NCI-H748 (cell line): Measurements from ENCODE around the gene PASK.
"Not testable (repeated sequence)": the region's sequence is repeated elsewhere in the genome, so short reads cannot be mapped to it uniquely, and the experiment has no call there.

Experiments
- DNase-seq: peaks from one replicate; lab custom pipeline; 2025; ENCODE audit not compliant: unreplicated experiment; lab: John Stamatoyannopoulos, UW

Gene PASK

DNA sequence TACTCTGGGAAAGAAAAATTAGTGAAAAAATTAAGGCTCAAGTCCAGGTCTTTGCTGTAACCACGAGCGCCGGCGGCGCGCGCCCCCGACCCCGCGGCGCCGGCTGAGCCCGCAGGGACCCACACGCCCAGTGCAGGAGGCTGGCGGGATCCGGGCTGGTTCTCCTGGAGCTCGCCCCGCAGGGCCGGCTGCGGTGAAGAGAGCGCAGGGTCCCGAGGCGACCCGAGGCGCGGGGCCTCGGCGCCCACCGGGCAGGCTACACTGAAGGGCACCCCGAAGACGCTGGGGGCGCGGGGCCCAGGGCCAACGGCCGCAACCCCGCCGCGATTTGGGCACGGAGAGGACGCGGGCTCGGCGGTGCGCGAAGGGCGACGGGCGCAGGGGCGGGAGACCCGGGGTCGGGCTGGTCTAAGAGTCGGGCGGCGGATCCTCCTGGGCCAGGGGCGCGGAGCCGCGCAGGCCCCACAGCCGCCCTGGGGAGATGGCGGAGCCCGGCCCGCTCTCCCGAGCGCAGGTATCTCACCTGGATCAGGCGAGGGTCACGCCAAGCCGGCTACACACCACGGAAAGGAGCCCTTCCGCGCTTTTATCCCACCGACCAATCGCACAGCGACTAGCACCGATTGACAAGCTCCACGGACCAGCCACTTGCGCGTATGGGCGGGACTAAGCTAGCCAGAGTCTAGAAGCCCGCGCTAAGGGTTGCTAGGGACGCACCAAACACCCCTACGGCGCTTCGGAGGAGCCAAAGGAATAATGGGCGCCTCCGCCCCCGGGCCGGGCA lies at the start of gene PASK:
PASK (minus strand) TSS at position 582 of the 784 bp plus-strand sequence. CDS start 6,440 bp downstream, outside the sequence.
- peak; percentile 99 for DNase-seq

DNA sequence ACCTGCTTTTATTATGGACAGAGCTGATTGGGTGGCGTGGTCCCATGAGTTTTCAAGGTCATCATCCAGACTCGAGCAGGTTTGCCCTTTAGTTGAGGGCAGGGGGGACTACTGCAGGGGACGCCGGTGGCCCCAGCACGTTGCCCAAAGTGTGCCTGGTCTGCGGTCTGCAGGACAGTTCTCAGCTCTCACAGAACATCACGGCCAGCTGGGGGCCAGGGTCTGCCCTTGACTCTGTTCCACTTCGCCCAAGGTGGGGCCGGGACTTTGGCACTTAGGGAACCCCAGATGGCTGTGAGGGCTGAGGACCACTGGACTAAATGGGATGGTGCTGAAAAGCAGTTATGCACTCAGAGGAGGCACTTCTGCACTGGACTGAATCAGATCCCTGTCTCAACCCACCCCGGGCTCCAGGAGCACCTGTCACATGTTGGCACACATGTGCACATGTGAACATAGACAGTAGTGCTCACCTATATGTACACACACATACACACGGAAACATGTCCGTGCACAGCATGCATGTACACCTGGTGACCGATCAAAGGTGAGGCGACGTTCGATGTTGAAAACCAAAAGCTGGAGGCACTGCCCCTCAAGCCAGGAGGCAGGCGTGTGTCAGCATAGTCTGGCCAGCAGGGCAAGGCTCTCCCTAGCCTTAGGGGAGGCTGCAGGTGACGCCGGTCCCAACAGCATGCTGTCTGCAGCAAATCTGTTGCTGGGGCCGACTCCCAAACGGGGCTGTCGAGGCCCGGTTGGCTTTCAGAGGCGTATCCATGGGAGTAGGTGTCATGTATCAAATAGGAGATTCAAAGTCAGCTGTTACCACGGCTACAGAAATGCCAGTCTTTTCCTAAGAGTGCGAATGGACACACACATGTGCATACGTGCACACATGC lies 49.4 kb upstream of the PASK start:
- no peak for DNase-seq

DNA sequence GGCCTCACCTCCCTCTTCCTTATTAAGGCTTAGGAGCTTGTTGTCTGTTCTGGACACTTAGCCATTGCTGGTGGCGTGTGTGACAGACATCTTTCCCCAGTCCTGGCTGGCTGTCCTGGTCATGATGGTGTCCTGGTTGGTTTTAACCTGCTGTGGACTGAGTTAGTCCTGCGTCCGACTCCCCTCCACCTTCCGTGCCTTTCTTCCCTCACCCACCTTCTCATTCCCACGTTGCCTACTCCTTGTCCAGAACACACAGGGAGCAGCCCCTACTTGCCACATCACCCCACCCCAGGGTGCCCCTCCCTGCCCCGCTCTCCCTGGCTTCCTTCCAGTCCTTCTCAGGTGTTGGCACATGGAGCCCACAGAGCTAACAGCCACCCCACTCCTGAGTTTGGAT lies 48.7 kb upstream of the PASK start:
- DNase-seq = no peak

DNA sequence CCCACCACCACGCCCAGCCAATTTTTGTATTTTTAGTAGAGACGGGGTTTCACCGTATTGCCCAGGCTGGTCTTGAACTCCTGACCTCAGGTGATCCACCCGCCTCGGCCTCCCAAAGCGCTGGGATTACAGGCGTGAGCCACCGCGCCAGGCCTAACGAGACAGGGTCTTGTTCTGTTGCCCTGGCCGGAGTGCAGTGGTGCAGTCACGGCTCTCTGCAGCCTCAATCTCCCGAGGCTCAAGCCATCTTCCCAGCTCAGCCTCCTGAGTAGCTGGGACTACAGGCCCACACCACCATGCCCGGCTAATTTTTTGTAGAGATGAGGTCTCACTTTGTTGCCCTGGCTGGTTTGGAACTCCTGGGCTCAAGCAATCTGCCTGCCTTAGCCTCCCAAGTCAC lies 48.0 kb upstream of the PASK start:
- not testable (repeated sequence) for DNase-seq

DNA sequence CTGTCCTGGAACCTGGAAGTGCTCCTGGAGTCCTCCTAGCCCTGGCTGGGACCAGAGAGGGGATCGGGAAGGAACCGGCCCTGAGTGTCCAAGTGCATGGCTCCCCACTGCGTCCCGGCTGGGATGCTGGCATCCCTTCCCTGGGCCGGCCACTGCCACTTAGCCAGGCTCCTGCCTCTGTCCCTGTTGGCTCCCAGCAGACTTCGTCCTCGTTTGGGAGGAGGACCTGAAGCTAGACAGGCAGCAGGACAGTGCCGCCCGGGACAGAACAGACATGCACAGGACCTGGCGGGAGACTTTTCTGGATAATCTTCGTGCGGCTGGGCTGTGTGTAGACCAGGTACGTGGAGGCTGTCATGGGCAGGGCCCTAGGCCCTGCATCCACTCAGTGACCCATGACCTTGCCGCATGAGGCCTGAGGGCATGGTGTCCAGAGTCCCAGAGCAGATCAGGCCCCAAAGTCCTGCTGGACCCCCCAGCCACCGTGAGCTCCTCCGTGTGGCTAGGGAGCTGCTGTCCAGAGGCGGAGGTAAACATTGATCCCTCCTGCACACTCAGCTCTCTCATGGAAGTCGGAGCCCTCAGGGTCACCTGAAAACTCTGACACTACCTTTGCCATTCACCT lies 46.3 kb upstream of the PASK start:
- no peak for DNase-seq

DNA sequence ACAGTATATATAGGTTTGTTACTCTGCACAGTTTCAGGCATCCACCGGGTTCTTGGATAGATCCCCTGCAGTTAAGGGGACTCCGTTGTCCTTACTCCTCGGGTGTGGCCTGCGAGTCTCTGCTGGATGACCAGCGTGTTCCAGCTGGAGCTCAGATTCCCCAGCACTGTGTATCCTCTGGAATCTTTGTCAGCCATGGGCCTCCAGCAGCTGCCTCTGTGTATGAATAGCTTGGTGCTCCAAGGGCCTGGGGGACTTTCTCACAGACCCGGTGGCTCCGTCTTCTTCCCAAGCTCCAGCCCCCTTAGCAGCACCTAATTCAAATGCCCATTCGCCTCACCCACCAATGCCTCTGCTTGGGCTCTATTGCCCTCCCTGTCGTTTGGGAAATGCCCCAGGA lies 45.5 kb upstream of the PASK start:
- DNase-seq = no peak

DNA sequence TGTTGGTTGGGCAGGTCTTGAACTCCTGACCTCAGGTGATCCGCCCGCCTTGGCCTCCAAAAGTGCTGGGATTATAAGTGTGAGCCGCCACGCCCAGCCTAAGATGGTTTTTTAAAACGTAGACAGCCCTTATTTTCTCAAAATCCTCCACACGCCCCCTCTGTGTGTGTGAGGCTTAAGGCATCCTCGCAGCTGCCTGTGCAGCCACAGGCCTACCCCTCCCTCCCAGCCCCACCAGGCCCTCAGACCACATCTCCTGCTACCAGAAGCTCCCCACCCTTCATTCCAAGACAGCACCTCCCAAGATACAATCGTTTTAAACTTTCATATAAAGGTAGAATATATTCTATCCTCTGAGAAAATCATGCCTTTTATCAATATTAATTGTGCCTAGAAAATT lies 44.0 kb upstream of the PASK start:
- no peak for DNase-seq

DNA sequence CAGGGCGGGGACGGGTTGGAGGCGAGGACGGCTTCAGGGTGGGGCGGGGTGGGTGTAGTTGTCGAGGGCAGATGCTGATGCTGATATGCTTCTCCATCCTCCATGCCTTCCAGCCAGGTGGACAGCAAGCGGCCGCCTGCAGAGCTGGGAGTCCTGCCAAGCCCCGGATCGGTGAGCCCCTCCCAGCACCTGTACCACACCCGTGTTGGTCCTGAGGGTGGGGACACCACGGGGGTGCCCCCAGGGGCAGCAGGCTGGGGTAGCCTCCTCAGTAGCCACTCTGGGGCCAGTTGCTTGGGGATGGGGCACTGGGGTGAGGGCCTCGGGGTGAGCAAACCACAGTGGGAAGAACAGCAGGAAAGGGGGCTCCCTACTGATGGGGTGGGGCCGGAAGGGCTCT lies 41.8 kb upstream of the PASK start:
- peak; percentile 42 for DNase-seq

DNA sequence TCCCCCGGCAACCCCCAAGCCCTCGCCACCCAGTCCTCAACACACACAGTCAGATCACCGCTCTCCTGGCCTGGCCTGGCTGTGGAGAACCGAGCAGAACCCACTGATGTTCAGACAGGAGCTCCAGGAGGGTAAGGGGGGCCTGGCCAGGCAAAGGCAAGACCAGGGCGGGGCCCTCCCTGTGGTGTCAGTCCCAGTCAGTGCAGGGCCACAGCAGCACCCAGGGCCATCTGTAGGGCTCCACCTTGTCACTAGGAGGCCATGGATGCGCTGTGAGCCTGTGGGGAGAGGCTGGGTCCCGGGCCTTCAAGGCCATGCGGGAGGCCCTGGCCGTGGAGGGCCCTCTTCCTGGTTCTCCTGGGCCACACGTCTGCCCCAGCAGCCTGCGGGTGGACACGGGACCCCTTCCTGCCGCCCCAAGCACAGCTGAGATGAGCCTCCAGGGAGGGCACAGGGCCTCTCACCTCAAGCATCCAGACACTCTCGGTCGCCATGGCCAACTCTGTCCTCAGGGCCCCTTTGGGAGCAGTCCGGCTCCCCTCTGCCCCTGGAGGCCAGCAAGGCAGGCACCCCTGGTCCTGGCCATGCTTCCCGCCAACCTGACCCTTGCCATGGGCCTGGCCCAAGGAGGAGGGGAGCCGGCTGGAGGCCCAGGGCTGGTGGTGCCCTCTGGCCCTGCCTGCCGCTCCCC lies 41.2 kb upstream of the PASK start:
- no peak for DNase-seq

DNA sequence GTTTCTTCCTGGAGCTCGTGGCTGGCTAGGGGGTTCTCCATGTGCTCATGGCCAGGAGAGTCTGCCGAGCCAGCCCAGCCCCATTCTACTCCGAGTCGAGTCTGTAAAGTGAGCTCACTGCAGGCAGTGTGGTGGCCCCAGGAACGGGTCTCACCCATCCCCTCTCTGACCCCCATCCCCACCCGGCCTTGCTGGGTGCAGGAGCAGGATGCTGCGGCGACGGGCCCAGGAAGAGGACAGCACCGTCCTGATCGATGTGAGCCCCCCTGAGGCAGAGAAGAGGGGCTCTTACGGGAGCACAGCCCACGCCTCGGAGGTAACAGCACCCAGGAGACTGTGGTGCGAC lies 40.6 kb upstream of the PASK start:
- DNase-seq = no peak

DNA sequence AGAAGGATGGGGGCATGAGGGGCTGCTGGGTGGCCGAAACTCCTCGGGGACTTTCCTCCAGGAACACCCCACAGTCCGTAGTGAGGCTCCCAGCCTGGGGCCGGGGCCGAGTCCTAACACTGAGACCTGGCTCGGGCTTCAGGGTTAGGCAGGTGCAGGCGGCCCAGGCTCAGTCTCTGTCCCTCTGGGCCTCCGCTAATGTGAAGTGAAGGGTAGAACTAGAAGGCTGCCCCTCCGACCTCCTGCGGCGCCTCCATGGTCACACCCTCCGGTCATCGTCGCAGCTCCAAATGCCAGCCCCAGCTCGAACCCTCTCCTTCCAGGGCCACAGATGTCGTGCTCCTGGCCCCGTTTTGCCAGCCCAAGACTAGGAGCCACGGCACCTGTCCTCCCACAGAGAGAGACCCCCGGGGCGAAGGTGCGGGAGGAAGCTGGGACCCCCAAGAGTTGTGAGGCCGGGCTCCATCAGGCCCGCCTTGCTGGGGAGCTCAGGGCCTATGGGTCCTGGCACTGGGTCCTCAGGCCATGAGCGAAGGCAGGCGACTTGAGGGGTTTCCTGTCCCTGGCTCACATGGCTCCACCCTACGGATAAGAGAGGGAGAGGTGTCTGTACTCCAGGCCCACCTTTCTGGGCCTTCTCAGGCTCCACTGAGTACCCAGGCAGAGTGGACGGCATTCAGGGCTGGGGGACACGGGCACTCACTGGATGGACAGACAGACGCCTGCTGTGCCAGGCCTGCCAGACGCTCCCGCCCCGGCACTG lies 40.0 kb upstream of the PASK start:
- DNase-seq = no peak

DNA sequence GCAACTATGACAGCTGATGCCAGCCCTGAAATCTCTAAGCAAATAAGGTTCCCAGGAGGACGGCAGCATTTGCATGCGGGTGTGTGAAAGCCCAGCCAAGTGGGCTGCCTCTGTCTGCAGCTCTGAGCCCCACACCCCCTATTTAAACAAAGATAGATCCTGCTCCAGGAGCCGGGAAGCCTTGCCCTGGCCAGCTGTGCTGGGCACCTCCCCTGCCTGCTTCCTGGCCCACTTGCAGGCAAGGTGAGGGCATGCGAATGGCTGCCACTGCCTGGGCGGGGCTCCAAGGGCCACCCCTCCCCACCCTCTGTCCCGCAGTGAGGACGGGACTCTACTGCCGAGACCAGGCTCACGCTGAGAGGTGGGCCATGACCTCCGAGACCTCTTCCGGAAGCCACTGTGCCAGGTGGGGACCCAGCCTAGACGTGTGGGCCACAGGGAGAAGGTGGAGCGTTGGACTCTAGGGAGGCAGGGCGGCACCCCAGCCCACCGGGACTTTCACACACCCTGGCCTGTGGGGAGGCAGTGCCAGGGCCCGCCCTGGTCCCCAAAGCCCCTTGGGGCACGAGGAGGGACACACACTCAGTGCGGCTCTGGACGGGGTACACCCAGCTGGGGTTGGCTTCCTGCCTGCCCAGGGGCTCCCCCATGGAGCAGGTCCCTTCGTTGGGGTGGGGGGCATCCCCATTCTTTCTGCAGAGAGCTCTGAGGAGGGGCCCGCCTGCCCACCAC lies 39.3 kb upstream of the PASK start, which contains the start of gene ANO7:
ANO7 (plus strand) TSS at position 317 of the 732 bp plus-strand sequence. CDS start 1,387 bp downstream, outside the sequence.
- DNase-seq = peak; percentile 65

DNA sequence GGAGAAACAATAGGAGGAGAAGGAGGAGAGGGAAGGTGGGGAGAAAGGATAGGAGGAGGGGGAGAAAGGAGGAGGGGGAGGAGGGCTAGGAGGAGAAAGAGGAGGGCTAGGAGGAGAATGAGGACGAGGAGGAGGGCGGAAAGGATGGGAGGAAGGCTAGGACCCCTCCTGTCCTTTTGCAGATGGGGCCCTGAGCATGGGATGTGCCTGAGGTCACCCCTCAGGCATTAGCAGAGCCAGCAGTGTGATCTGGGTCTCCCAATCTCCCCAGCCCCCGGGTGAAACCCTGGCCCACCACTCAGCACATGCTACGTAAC lies 38.6 kb upstream of the PASK start:
- DNase-seq = no peak

DNA sequence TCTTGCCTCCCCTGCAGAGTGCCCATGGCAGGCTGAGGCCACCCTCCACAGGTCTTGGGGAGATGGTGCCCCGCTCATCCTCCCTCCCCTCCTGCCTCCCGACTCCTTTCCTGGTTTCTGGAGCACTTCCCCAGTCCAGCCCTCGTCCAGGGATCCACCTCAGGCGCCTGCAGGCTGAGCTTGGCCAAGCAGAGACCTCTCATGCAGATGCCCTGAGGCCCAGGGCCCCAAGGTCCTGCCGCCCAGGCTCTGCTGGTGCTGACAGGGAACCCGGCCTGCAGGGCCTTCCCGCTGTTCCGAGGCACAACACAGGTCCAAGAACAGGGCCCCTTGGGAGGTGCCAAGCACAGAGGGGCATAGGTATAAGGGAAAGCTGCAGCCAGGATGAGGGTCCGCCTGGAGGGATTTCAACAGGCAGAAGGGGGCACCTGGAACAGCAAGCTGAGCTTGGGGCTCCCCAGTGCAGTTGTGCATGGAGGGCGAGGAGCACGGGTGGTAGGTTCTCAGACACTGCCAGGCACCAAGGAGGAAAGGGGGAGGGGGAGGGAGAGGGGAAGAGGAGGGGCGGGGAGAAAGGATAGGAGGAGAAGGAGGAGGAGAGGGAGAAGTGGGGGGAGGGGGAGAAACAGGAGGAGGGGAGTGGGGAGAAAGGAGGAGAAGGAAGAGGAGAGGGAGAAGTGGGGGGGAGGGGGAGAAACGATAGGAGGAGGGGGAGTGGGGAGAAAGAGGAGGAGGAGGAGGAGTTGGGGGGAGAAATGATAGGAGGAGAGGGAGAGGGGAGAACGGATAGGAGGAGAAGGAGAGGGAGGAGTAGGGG lies 38.0 kb upstream of the PASK start:
- DNase-seq = no peak

DNA sequence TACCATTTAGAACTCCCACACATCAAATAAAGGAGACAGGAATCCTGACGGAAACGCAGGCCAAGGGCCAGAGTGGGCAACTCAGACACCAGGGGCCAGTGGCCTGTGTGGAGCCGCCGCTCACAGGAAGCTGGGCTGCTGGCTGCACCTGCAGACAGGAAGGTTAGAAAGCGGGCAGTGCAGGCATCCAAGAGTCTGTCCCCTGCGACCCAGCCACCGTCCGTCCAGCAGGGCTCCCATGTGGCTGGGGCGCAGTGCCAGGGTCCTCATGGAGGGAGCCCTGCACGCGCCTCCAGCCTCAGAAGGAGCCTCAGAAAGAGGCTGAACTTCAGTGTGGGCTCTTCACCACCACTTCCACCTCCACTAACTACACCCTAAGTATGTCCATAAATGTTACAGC lies 36.7 kb upstream of the PASK start:
- no peak for DNase-seq

DNA sequence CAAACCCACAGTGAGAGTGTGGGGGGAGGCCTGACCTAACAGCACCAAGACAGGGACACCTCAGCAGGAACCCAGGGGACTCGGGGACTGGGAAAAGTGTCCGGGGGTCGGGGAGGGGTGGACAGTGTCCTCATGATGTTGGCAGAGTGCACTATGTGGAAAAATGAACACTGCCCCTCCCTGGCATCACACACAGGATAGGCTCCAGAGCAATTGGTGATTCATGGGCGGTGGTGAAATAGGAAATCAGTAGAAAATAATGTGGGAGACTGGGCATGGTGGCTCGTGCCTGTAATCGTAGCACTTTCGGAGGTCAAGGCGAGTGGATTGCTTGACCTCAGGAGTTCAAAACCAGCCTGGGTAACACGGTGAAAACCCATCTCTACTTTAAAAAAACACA lies 35.6 kb upstream of the PASK start:
- DNase-seq = no peak

DNA sequence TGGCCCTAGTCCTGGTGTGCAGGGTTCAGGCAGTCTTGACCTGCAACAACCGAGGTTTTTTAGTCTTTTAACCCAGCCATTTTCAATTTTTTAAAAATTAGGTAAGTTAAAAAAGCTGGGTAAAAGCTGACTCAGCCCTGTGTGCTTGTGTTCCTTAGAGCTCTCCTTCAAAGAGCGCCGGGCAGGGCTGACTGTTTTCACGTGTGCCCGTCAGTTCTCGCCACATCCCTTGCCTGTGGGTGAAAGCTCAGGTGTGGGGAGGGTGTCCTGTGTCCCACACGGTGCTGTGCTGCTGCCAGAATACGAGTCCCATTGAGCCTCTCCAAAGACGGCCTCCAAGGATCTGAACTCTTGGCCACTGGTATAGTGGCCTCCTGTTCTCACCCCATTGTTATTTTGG lies 33.9 kb upstream of the PASK start:
- DNase-seq = no peak

DNA sequence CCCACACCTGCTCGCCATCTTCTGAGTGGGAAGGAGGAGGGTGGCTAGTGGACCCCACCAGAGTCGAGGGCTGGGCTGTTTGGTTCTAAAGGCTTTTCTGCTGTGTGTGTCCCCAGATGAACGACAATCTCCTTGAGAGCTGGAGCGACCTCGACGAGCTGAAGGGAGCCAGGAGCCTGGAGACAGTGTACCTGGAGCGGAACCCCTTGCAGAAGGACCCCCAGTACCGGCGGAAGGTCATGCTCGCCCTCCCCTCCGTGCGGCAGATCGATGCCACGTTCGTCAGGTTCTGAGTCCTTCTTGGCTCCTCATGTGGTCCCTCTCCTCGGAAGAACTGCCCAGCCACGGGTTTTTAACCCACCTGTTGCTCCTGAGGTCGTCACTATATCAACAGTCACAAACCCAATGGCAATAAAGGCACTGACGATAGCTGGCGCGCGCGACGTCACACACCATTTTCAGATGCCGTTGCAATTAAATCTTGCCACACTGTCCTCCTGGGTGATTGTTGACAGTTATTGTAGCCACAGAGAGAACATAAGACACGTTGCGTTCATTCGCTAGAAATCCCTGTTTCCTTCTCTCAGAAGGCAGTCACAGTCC lies 33.4 kb upstream of the PASK start:
- no peak for DNase-seq

DNA sequence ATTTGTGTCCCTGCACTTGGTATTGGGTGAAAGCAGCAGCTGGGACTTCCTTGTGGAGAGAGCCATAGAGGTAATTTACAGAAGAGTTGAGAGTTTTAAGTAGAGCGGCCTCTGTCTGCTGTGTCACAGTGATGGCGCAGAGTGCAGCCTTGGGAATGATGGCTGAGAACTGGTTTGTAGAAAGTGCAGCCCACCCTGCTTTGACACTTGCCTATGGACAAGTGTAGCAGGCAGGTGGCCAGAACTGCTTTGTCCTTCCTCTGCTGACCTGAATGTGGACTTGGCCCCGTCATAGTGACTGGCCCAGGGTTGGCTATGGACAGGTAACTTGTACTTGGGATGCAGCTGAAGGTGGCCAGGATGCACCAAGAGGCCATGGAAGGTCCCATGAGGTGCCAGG lies 32.9 kb upstream of the PASK start:
- no peak for DNase-seq
